ENCODE data around the gene UTS2R. TPM values are rescaled to one million over a fixed set of nuclear protein-coding genes. Genes with fewer than 3 reads are reported as not detected.

The UTS2R gene
- total RNA-seq, 1 experiment from 2014 or later = 0.46 TPM

- Mint-ChIP-seq H3K27me3 (ENCODE audit: low read depth) (peaks cover 9% of the 10 kb centered on the region; the same call in 1 of the 2 replicates), H3K4me3 (no peak overlapping the region), H3K9me3 (no peaks in the 10 kb centered on the region), H3K36me3 (no peaks in the 10 kb centered on the region), H3K4me1 (peaks cover 7% of the 10 kb centered on the region), H3K27ac (no peak overlapping the region)
- ATAC-seq (no peak), DNase-seq (ENCODE audit: low spot score) (no peak)
- ChIA-PET CTCF (interaction anchor here (0.6 to 1.5 kb wide), 7 partner anchors 22 to 199 kb away, joined by 3 to 7 read pairs (median 3); partner anchors contain the start of gene SECTM1), POLR2A (interaction anchor here (0.9 kb wide), 1 partner anchor 10 kb away, joined by 3 read pairs; no protein-coding TSS in a partner anchor)
- no peak for TF ChIP-seq PREB (CRISPR knock-in tag; IDR thresholded peaks at IDR 0.05; ENCODE audit: borderline replicate concordance)
- no peak for TF ChIP-seq CTCF (IDR thresholded peaks at IDR 0.05)
- no peak for TF ChIP-seq ZNF121 (CRISPR knock-in tag; IDR thresholded peaks at IDR 0.05)
- no peak for TF ChIP-seq ZNF425 (CRISPR knock-in tag; conservative IDR thresholded peaks at IDR 0.05)
- TF ChIP-seq SP1 (CRISPR knock-in tag; conservative IDR thresholded peaks at IDR 0.05) = no peak
- TF ChIP-seq USF1 (CRISPR knock-in tag; IDR thresholded peaks at IDR 0.05) = no peak
- no peak for TF ChIP-seq GABPB1 (CRISPR knock-in tag; IDR thresholded peaks at IDR 0.05)
- TF ChIP-seq ZBTB21 (CRISPR knock-in tag; IDR thresholded peaks at IDR 0.05; ENCODE audit: borderline replicate concordance) = no peak
- TF ChIP-seq MXD4 (CRISPR knock-in tag; IDR thresholded peaks at IDR 0.05; ENCODE audit: borderline replicate concordance) = no peak
- no peak for TF ChIP-seq ETV6 (CRISPR knock-in tag; IDR thresholded peaks at IDR 0.05)
- no peak for TF ChIP-seq ZNF281 (CRISPR knock-in tag; IDR thresholded peaks at IDR 0.05)
- TF ChIP-seq E2F4 (CRISPR knock-in tag; IDR thresholded peaks at IDR 0.05; ENCODE audit: borderline replicate concordance, low read depth) = no peak
- no peak for TF ChIP-seq TEAD4 (CRISPR knock-in tag; IDR thresholded peaks at IDR 0.05)
- no peak for TF ChIP-seq STAT6 (CRISPR knock-in tag; conservative IDR thresholded peaks at IDR 0.05; ENCODE audit: low read depth)
- no peak for TF ChIP-seq ZNF416 (CRISPR knock-in tag; IDR thresholded peaks at IDR 0.05)
- no peak for TF ChIP-seq TEAD1 (CRISPR knock-in tag; IDR thresholded peaks at IDR 0.05)
Observed at GRCh38 chr17:82355770-82356427, 15.7 kb upstream of the UTS2R start.

Measured in WTC11 (cell line).